Ishikawa (cell line): Measurements from ENCODE around the gene PPP1R9A.

Experiments
- CEBPB ChIP-seq: IDR thresholded peaks from 2 replicates; pipeline ENCODE4 v1.6.1; 2012
- CREB1 ChIP-seq: IDR thresholded peaks from 2 replicates; pipeline ENCODE4 v1.6.1; 2012; ENCODE audit warnings: low read depth
- EGR1 ChIP-seq: IDR thresholded peaks from 2 replicates; pipeline ENCODE4 v1.6.1; 2012
- EP300 ChIP-seq: IDR thresholded peaks from 2 replicates; pipeline ENCODE4 v1.6.1; 2012; ENCODE audit warnings: borderline replicate concordance
- FOXM1 ChIP-seq: IDR thresholded peaks from 2 replicates; pipeline ENCODE4 v1.6.1; 2012; ENCODE audit warnings: low read depth, borderline replicate concordance
- NFIC ChIP-seq: IDR thresholded peaks from 2 replicates; pipeline ENCODE4 v1.6.1; 2012
- RAD21 ChIP-seq: IDR thresholded peaks from 2 replicates; pipeline ENCODE4 v1.6.1; 2012; ENCODE audit warnings: low read depth
- TAF1 ChIP-seq: IDR thresholded peaks from 2 replicates; pipeline ENCODE4 v1.6.1; 2012; ENCODE audit warnings: low read depth, mild to moderate bottlenecking
- TCF12 ChIP-seq: IDR thresholded peaks from 2 replicates; pipeline ENCODE4 v1.6.1; 2012; ENCODE audit warnings: low read depth
- TEAD4 ChIP-seq: IDR thresholded peaks from 2 replicates; pipeline ENCODE4 v1.6.1; 2012
- USF1 ChIP-seq: IDR thresholded peaks from 2 replicates; pipeline ENCODE4 v1.6.1; 2012
- YY1 ChIP-seq: IDR thresholded peaks from 2 replicates; pipeline ENCODE4 v1.6.1; 2012; ENCODE audit warnings: low read depth
- ZBTB7A ChIP-seq: IDR thresholded peaks from 2 replicates; pipeline ENCODE4 v1.6.1; 2012; ENCODE audit warnings: low read depth
- TF ChIP-seq, protein P1 (sequence below): IDR thresholded peaks from 2 replicates; pipeline ENCODE4 v1.6.1; 2012; ENCODE audit warnings: low read depth, mild to moderate bottlenecking
- TF ChIP-seq, protein P2 (sequence below): IDR thresholded peaks from 2 replicates; pipeline ENCODE4 v1.6.1; 2012

Gene PPP1R9A

DNA sequence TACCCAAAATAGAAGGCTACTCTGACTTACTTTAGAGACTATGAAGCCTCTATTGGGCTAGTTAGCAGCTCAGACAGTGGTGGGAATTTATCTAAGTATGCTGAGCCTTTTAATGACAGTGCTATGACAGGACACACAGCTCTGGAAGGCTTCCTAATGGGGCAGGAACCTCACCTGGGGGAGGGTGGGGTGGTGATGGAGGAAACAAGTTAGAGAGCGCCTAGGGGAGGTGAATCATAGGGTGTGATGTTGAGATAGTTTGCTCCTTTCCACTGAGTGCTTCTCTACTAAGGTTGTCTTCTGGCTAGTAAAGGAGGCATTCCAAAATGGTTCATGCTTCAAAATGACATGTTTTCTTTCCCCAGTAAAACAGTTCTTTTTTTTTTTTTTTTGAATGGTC lies 42.1 kb downstream of the PPP1R9A start:
- TF ChIP-seq, protein P1, sequence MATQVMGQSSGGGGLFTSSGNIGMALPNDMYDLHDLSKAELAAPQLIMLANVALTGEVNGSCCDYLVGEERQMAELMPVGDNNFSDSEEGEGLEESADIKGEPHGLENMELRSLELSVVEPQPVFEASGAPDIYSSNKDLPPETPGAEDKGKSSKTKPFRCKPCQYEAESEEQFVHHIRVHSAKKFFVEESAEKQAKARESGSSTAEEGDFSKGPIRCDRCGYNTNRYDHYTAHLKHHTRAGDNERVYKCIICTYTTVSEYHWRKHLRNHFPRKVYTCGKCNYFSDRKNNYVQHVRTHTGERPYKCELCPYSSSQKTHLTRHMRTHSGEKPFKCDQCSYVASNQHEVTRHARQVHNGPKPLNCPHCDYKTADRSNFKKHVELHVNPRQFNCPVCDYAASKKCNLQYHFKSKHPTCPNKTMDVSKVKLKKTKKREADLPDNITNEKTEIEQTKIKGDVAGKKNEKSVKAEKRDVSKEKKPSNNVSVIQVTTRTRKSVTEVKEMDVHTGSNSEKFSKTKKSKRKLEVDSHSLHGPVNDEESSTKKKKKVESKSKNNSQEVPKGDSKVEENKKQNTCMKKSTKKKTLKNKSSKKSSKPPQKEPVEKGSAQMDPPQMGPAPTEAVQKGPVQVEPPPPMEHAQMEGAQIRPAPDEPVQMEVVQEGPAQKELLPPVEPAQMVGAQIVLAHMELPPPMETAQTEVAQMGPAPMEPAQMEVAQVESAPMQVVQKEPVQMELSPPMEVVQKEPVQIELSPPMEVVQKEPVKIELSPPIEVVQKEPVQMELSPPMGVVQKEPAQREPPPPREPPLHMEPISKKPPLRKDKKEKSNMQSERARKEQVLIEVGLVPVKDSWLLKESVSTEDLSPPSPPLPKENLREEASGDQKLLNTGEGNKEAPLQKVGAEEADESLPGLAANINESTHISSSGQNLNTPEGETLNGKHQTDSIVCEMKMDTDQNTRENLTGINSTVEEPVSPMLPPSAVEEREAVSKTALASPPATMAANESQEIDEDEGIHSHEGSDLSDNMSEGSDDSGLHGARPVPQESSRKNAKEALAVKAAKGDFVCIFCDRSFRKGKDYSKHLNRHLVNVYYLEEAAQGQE: no peak
- TF ChIP-seq YY1 (no peak), USF1 (no peak), FOXM1 (no peak), TAF1 (no peak), CEBPB (no peak), RAD21 (no peak), NFIC (no peak), TEAD4 (no peak), ZBTB7A (no peak), EP300 (no peak), CREB1 (no peak), TCF12 (no peak), EGR1 (no peak)
- TF ChIP-seq, protein P2, sequence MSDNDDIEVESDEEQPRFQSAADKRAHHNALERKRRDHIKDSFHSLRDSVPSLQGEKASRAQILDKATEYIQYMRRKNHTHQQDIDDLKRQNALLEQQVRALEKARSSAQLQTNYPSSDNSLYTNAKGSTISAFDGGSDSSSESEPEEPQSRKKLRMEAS: no peak

DNA sequence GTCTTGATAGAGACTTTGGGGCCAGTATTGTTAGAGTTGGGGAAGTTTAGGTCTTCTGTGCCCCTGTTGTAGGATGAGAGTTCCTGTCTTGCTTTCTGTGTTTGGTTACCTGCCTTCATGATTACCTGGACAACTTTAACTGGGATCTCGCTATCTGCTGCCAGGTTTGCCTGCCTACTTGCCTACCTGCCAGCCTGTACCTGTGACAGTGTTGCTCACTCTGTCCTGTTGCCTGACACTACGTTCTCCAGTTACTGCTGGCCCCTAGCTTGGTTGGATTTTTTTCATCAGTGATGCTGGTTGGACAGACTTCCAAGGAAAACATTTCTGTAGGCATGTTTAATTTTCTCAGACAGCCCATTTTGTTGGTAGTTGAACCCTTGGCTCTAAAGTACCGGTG lies 48.4 kb downstream of the PPP1R9A start:
- no peak for TF ChIP-seq TCF12
- TF ChIP-seq CREB1: no peak

DNA sequence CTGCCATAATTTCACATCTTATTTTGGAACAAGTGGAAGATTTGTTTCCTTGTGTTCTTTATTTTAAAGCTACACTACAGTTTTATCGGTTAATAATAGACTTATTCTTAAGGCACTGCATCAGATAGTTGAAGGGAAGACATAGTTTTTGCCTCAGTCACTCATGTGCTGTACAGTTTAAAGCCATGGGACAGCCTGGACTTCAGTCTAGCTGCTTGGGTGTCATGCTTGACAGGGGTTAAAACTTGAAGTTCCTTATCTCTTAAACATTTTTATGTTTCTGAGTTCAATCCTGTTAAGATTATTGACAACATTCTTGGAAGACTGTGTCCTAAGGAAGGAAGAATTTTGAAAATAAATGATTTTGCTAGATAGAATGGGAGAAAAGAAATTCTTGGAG lies 49.7 kb downstream of the PPP1R9A start:
- TF ChIP-seq NFIC (no peak), EP300 (no peak), FOXM1 (no peak)
- TF ChIP-seq, protein P2: no peak
- TF ChIP-seq, protein P1: no peak

DNA sequence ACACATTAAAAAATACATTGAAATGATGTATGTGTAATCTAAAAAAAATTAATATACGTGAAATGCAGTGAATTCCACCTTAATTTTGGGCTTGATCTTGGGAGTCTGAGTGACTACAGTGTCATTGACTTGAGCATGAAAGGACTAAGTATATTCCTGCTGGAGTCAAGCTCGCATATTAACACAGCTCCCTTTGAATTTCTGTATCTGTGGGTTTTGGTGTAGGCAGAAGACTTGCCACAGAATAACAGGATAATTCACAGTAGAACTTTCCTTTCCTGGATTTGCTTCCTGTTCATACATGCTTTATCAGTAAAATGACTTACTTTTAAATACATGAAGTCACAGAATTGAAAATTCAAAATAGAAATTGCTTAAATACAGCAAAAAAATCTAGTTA lies 55.3 kb downstream of the PPP1R9A start:
- TF ChIP-seq YY1: no peak
- TF ChIP-seq, protein P2: no peak
- TF ChIP-seq CREB1: no peak
- TF ChIP-seq USF1: no peak
- TF ChIP-seq EP300: no peak
- TF ChIP-seq CEBPB: no peak
- no peak for TF ChIP-seq TCF12
- TF ChIP-seq EGR1: no peak
- TF ChIP-seq ZBTB7A: no peak
- no peak for TF ChIP-seq NFIC
- no peak for TF ChIP-seq TEAD4
- TF ChIP-seq, protein P1: no peak
- TF ChIP-seq RAD21: no peak

GRCh38 chr7:94969434-94970084 lies 62.2 kb downstream of the PPP1R9A start:
- TF ChIP-seq TCF12 (no peak), FOXM1 (no peak), TEAD4 (no peak), ZBTB7A (no peak)
- TF ChIP-seq, protein P1: no peak
- TF ChIP-seq, protein P2: no peak
